CD4-positive, alpha-beta T cell treated with Interleukin-2 at 100 ng/mL for 4 hours (primary cell): ENCODE results near the gene GOLGA8M.
"Not testable (repeated sequence)": the region's sequence is repeated elsewhere in the genome, so short reads cannot be mapped to it uniquely, and the experiment has no call there.

ENCODE experiments used
- DNase-seq: peaks from one replicate; pipeline ENCODE4 v3.0.0-alpha.2; 2020; ENCODE audit warnings: low spot score

GOLGA8M gene

GRCh38 chr15:28712270-28712669 lies at the start of gene GOLGA8M:
Gene GOLGA8M, minus strand, starts transcription at chr15:28712421. Its CDS starts 98 bp downstream, at chr15:28712323.
- DNase-seq, result not testable (repeated sequence)

- DNase-seq, result not testable (repeated sequence)
Measured at GRCh38 chr15:28742890-28743289, 30.7 kb upstream of the GOLGA8M start.

GRCh38 chr15:28738590-28739292 lies 26.5 kb upstream of the GOLGA8M start:
- peak; percentile 53 for DNase-seq

GRCh38 chr15:28738200-28738561 lies 26.0 kb upstream of the GOLGA8M start:
- not testable (repeated sequence) for DNase-seq

GRCh38 chr15:28737521-28738199 lies 25.4 kb upstream of the GOLGA8M start:
- peak; percentile 25 for DNase-seq

- peak; percentile 14 for DNase-seq
Measured at GRCh38 chr15:28728061-28728460, 15.8 kb upstream of the GOLGA8M start.

GRCh38 chr15:28727026-28727425 lies 14.8 kb upstream of the GOLGA8M start:
- not testable (repeated sequence) for DNase-seq

- DNase-seq, result no peak
Measured at GRCh38 chr15:28726102-28726501, 13.9 kb upstream of the GOLGA8M start.

- DNase-seq, result no peak
Measured at GRCh38 chr15:28725556-28725955, 13.3 kb upstream of the GOLGA8M start.

GRCh38 chr15:28723986-28724385 lies 11.8 kb upstream of the GOLGA8M start:
- not testable (repeated sequence) for DNase-seq

GRCh38 chr15:28719626-28720025 lies 7.4 kb upstream of the GOLGA8M start:
- DNase-seq, result not testable (repeated sequence)

GRCh38 chr15:28718576-28718975 lies 6.4 kb upstream of the GOLGA8M start:
- not testable (repeated sequence) for DNase-seq

GRCh38 chr15:28714176-28714575 lies 2.0 kb upstream of the GOLGA8M start:
- DNase-seq, result not testable (repeated sequence)

GRCh38 chr15:28703927-28704326 lies 8.3 kb downstream of the GOLGA8M start:
- DNase-seq, result not testable (repeated sequence)

GRCh38 chr15:28702427-28702826 lies 9.8 kb downstream of the GOLGA8M start:
- DNase-seq, result not testable (repeated sequence)

GRCh38 chr15:28694006-28694751 lies 18.0 kb downstream of the GOLGA8M start:
- DNase-seq, result not testable (repeated sequence)

- not testable (repeated sequence) for DNase-seq
Measured at GRCh38 chr15:28693021-28693420, 19.2 kb downstream of the GOLGA8M start.

- not testable (repeated sequence) for DNase-seq
Measured at GRCh38 chr15:28673533-28673932, 38.7 kb downstream of the GOLGA8M start.

- DNase-seq, result not testable (repeated sequence)
Measured at GRCh38 chr15:28672122-28672521, 40.1 kb downstream of the GOLGA8M start.

GRCh38 chr15:28666402-28666801 lies 45.8 kb downstream of the GOLGA8M start:
- DNase-seq, result not testable (repeated sequence)

GRCh38 chr15:28664575-28664974 lies 47.6 kb downstream of the GOLGA8M start:
- DNase-seq, result not testable (repeated sequence)

- DNase-seq, result not testable (repeated sequence)
Measured at GRCh38 chr15:28663717-28664116, 48.5 kb downstream of the GOLGA8M start.

GRCh38 chr15:28660750-28661149 lies 51.5 kb downstream of the GOLGA8M start:
- not testable (repeated sequence) for DNase-seq
